Neural crest cell (in vitro differentiated cells): ENCODE measurements around the gene CAPS. TPM values are rescaled to one million over a fixed set of nuclear protein-coding genes. Genes with fewer than 3 reads are reported as not detected.
A peak's percentile ranks its signal among the peaks of the same experiment; 100 is the strongest.

ENCODE experiments used
- DNase-seq: peaks from one replicate; pipeline ENCODE4 v3.0.0; 2021; ENCODE audit warnings: low read depth, mixed read lengths, low spot score
- H3K27ac Mint-ChIP-seq: one replicate; pipeline ENCODE4 v1.8.0; 2021; ENCODE audit warnings: mild to moderate bottlenecking, mixed read lengths; ENCODE audit not compliant: unreplicated experiment
- H3K27me3 Mint-ChIP-seq: 2 replicates; pipeline ENCODE4 v1.8.0; 2021; ENCODE audit warnings: low read depth, mild to moderate bottlenecking, mixed read lengths
- H3K36me3 Mint-ChIP-seq: 2 replicates; pipeline ENCODE4 v1.8.0; 2021; ENCODE audit warnings: low read depth, mild to moderate bottlenecking, mixed read lengths
- H3K4me1 Mint-ChIP-seq: 2 replicates; pipeline ENCODE4 v1.8.0; 2021; ENCODE audit warnings: mixed read lengths
- H3K4me3 Mint-ChIP-seq: one replicate; pipeline ENCODE4 v1.8.0; 2021; ENCODE audit warnings: mild to moderate bottlenecking, mixed read lengths
- H3K9me3 Mint-ChIP-seq: 2 replicates; pipeline ENCODE4 v1.8.0; 2021; ENCODE audit warnings: mixed read lengths
- long read RNA-seq: library from polyadenylated mRNA; unstranded; transcript quantifications from one replicate; pipeline ENCODE4 v2.0.0, GENCODE V29; 2020
- total RNA-seq: library from RNA; stranded (reverse); gene quantifications from 2 replicates; pipeline ENCODE4 v1.2.1, GENCODE V29; 2021
- TF ChIP-seq, protein P1 (sequence below): fragments of 200-600 bp; sonication (generic); conservative IDR thresholded peaks from 2 replicates; pipeline ENCODE4 v1.5.0; 2021; ENCODE audit warnings: antibody characterized with exemption, mild to moderate bottlenecking

Gene CAPS
- total RNA-seq: 1.6 and 2.6 TPM in 2 replicates
- long read RNA-seq: 0 reads

DNA sequence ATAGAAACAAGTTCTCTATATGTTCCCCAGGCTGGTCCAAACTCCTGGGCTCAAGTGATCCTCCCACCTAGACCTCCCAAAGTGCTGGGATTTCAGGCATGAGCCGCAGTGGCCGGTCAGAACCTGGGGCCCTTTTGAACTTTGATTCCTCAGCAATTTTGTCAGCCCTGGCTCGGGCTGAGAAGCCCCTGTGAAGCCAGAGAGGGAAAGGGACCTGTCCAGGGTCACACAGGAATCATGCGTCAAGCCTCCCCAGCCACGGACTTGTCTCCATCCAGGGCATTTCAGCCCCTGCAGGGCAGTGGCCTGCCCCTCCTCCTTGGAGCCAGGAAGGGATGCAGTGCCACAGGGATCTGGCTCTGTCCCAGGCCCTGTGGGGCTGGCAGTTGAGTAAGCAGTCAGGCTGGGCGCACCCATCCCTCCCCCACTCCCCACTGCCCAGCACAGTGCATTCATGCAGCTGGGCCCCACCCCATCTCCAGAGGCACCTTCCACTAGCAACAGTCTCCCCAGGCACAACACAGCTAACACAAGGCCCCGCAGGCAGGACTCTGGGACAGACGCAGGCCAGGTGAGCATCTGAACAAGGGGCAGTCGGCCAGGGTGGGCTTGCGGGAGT is at the start of gene CAPS:
CAPS (plus strand) TSS at position 516 of the 619 bp plus-strand sequence. CDS start 153 bp downstream, outside the sequence.
- TF ChIP-seq, protein P1, sequence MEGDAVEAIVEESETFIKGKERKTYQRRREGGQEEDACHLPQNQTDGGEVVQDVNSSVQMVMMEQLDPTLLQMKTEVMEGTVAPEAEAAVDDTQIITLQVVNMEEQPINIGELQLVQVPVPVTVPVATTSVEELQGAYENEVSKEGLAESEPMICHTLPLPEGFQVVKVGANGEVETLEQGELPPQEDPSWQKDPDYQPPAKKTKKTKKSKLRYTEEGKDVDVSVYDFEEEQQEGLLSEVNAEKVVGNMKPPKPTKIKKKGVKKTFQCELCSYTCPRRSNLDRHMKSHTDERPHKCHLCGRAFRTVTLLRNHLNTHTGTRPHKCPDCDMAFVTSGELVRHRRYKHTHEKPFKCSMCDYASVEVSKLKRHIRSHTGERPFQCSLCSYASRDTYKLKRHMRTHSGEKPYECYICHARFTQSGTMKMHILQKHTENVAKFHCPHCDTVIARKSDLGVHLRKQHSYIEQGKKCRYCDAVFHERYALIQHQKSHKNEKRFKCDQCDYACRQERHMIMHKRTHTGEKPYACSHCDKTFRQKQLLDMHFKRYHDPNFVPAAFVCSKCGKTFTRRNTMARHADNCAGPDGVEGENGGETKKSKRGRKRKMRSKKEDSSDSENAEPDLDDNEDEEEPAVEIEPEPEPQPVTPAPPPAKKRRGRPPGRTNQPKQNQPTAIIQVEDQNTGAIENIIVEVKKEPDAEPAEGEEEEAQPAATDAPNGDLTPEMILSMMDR: no peak
- no peak for DNase-seq
- Mint-ChIP-seq H3K36me3 (no peaks in the 10 kb centered on the region), H3K4me1 (peaks cover 19% of the 10 kb centered on the region), H3K27ac (no peak within 1 kb of the TSS), H3K27me3 (no peaks in the 10 kb centered on the region), H3K4me3 (no peak within 1 kb of the TSS), H3K9me3 (no peaks in the 10 kb centered on the region)

DNA sequence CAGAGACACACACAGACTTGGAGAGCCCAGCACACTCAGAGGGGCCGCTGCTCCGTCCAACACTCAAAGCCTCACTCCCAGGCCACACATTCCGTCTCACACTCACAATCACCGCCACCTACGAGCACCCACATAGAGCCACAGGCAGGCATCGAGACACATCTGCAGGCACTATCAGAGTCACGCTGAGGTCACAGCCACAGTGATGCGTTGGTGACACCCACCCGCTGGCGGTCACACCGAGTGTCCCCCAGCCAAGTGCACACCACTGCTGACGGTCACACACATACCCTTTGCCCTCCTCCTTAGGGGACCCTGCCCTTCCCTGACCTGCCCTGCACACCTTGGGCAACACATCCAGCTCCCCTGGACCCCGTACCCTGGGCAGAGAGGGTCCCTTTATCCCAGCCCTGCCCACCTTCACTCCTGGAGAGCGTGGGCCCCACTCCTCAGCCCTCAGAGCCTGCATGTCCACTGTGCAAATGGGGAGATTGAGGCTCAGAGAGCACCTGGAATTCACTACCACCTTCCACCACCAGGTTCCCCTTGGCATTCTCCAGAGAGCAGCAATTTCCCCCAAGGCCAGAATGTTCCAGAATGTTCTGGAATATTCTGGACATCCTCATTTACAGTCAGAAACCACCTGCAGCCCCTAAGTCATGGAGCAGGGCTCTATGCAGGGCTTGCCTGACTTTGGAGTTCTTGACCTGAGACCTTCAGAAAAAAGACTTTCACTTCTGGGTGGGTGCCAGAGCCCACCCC is 49.1 kb upstream of the CAPS start:
- Mint-ChIP-seq H3K27ac (peak overlapping the region; percentile 36), H3K4me1 (no peaks in the 10 kb centered on the region), H3K9me3 (no peaks in the 10 kb centered on the region), H3K4me3 (no peak overlapping the region), H3K27me3 (peaks cover 4% of the 10 kb centered on the region), H3K36me3 (no peaks in the 10 kb centered on the region)
- TF ChIP-seq, protein P1: peak; percentile 40
- no peak for DNase-seq

DNA sequence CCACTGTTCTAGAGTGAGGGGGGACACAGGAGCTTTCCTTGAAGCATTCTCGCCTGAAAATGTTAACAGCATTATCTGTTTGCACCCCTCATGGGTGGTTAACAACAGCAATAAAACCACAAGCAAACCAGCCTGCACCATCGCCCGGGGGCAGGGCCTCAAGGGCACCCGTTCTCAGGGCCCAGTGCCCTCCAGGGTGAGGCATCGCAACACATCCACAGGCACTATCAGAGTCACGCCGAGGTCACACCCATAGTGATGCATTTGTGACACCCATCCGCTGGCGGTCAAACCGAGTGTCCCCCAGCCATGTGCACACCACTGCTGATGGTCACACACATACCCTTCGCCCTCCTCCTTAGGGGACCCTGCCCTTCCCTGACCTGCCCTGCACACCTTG is 48.3 kb upstream of the CAPS start:
- Mint-ChIP-seq H3K4me3 (no peak overlapping the region), H3K4me1 (no peaks in the 10 kb centered on the region), H3K36me3 (no peaks in the 10 kb centered on the region), H3K27ac (no peak overlapping the region), H3K27me3 (peaks cover 4% of the 10 kb centered on the region), H3K9me3 (no peaks in the 10 kb centered on the region)
- TF ChIP-seq, protein P1: no peak
- DNase-seq: no peak

DNA sequence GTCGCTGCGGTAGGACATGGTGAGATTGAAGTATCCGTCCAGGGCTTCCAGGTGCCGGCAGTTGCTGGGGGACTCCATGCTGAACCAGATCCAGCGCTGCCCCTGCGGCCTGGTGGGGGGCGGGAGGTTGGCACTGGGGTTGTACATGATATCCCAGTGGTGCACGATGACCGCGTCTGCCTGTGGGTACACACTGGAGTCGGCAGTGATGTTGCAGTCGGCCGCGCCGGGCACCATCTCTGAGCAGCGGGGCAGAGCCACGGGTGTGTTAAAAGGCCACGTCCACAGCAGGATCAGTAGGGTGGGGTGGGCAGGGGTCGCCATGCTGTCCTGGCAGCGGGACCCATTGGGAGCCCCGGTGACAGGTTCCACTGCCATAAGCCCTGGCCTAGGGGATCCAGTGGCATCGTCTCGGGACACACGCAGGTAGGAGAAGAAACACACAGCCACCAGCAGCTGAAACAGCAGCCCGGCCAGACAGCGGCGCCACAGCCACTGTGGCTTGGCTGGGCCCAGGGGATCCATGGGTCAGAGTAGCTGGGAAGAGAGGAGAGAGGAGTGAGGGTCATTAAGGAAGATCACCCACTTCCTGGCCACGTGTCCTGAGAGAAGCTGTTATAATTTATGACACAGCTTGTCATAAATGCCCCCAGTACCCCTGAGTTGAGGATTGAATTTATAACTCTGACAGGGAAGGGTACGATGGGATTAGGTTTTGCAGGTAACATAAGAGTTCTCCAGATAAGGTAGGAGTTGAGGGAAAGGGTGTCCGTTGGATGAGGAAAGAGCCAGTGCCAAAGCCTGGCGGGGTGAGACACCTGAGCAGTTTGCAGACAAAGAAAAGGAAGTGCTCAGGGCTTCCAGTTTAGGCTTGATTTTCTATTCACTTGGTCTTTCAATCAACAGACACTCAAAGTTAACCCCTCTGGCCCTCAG is 46.6 kb upstream of the CAPS start:
- H3K36me3 Mint-ChIP-seq: no peaks in the 10 kb centered on the region
- H3K9me3 Mint-ChIP-seq: no peaks in the 10 kb centered on the region
- H3K27me3 Mint-ChIP-seq: peaks cover 4% of the 10 kb centered on the region
- no peak overlapping the region for H3K4me3 Mint-ChIP-seq
- DNase-seq: no peak
- TF ChIP-seq, protein P1: no peak
- no peaks in the 10 kb centered on the region for H3K4me1 Mint-ChIP-seq
- H3K27ac Mint-ChIP-seq: peak overlapping the region; percentile 89

DNA sequence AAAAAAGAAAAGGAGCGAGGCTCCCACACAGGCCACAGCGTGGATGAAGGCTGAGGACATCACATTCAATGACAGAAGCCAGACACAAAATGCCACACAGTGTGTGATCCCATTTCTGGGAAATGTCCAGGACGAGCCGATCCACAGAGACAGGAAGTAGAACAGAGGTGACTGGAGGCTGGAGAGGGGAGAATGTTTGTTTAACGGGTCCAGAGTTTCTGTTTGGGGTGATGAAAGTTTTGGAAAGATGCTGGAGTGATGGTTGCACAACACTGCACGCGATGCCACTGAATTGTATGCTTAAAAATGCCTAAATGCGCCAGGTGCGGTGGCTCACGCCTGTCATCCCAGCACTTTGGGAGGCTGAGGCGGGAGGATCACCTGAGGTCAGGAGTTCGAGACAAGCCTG is 43.1 kb upstream of the CAPS start:
- H3K36me3 Mint-ChIP-seq: no peaks in the 10 kb centered on the region
- TF ChIP-seq, protein P1: no peak
- no peak for DNase-seq
- H3K4me3 Mint-ChIP-seq: no peak overlapping the region
- H3K9me3 Mint-ChIP-seq: no peaks in the 10 kb centered on the region
- H3K27me3 Mint-ChIP-seq: peaks cover 4% of the 10 kb centered on the region
- H3K27ac Mint-ChIP-seq: no peak overlapping the region
- no peaks in the 10 kb centered on the region for H3K4me1 Mint-ChIP-seq
